Retina (tissue), 1 donor: ENCODE data around the gene PI3.
A peak's percentile ranks its signal among the peaks of the same experiment; 100 is the strongest.
"Not testable (repeated sequence)": the region's sequence is repeated elsewhere in the genome, so short reads cannot be mapped to it uniquely, and the experiment has no call there.

Source experiments
- DNase-seq: peaks from one replicate; pipeline ENCODE4 v3.0.0-alpha.2; 2016

The PI3 gene

GRCh38 chr20:45174434-45175364 lies at the start of gene PI3:
Gene PI3 (plus strand): TSS chr20:45174902. CDS start chr20:45174923, 21 bp downstream.
- no peak for DNase-seq

- no peak for DNase-seq
These were observed 46.6 kb upstream of the PI3 start for GRCh38 chr20:45128099-45128498.

- no peak for DNase-seq
These were observed 37.8 kb upstream of the PI3 start for GRCh38 chr20:45136911-45137310.

GRCh38 chr20:45138561-45139300 lies 36.0 kb upstream of the PI3 start:
- DNase-seq = peak; percentile 10

- not testable (repeated sequence) for DNase-seq
These were observed 34.8 kb upstream of the PI3 start for GRCh38 chr20:45139733-45140375.

GRCh38 chr20:45140836-45141235 lies 33.9 kb upstream of the PI3 start:
- DNase-seq = no peak

GRCh38 chr20:45149062-45149461 lies 25.6 kb upstream of the PI3 start:
- DNase-seq = no peak

GRCh38 chr20:45152405-45152804 lies 22.3 kb upstream of the PI3 start:
- no peak for DNase-seq

- no peak for DNase-seq
These were observed 21.6 kb upstream of the PI3 start for GRCh38 chr20:45153147-45153546.

- DNase-seq = no peak
These were observed 20.9 kb upstream of the PI3 start for GRCh38 chr20:45153752-45154151.

- DNase-seq = no peak
These were observed 20.5 kb upstream of the PI3 start for GRCh38 chr20:45154183-45154582.

- not testable (repeated sequence) for DNase-seq
These were observed 19.9 kb upstream of the PI3 start for GRCh38 chr20:45154794-45155193.

GRCh38 chr20:45156713-45157112 lies 18.0 kb upstream of the PI3 start:
- no peak for DNase-seq

- DNase-seq = no peak
These were observed 16.7 kb upstream of the PI3 start for GRCh38 chr20:45157962-45158361.

- no peak for DNase-seq
These were observed 11.5 kb upstream of the PI3 start for GRCh38 chr20:45163083-45163803.

- DNase-seq = no peak
These were observed 9.8 kb upstream of the PI3 start for GRCh38 chr20:45164906-45165305.

- no peak for DNase-seq
These were observed 1.2 kb upstream of the PI3 start for GRCh38 chr20:45173522-45173921.

- no peak for DNase-seq
These were observed 2.0 kb downstream of the PI3 start for GRCh38 chr20:45176526-45177267.

GRCh38 chr20:45179166-45179565 lies 4.5 kb downstream of the PI3 start:
- no peak for DNase-seq

GRCh38 chr20:45181639-45182038 lies 6.9 kb downstream of the PI3 start:
- DNase-seq = no peak

GRCh38 chr20:45183084-45183483 lies 8.4 kb downstream of the PI3 start:
- no peak for DNase-seq

GRCh38 chr20:45187693-45188092 lies 13.0 kb downstream of the PI3 start:
- DNase-seq = no peak
